ENCODE results near the gene GARIN5A.

DNA sequence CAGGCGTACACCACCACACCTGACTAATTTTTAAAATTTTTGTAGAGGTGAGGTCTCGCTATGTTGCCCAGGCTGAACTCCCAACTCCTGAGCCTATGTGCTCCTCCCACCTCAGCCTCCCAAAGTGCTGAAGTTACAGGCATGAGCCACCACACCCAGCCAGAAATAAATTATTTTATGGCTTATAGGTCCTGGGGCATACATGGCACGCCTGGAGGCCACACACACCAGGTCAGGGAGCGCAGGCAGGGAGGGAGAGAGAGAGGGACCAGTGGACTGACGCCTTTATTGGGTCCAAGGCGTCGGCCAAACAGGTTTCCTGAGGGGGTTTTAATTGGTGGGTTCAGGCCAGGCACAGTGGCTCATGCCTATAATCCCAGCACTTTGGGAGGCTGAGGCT is 51.1 kb downstream of the GARIN5A start:
- no peak for TF ChIP-seq CTCF (IDR thresholded peaks at IDR 0.05)
- TF ChIP-seq EP300 (IDR thresholded peaks at IDR 0.05): no peak
- no peak for TF ChIP-seq POLR2A (IDR thresholded peaks at IDR 0.05)
